ENCODE measurements around the gene CYFIP1. TPM values are rescaled to one million over a fixed set of nuclear protein-coding genes. Genes with fewer than 3 reads are reported as not detected.

CYFIP1 gene
- total and polyA plus RNA-seq, 7 donors: 9.1 to 43.0 (median 23.3) TPM

GRCh38 chr15:22885120-22885519 lies 95.0 kb downstream of the CYFIP1 start:
- Histone ChIP-seq H3K4me1 (peaks cover 5% of the 10 kb centered on the region), H3K27me3 (ENCODE audit: insufficient read depth in 3 of 3, low read length in 2 of 3) (no peaks in the 10 kb centered on the region), H3K4me3 (no peak overlapping the region), H3K9me3 (no peaks in the 10 kb centered on the region), H3K36me3 (ENCODE audit: insufficient read depth in 1 of 2, low read depth in 1 of 2) (peaks cover 0 to 38% of the 10 kb centered on the region in 2 donors), H3K27ac (no peak overlapping the region)
- intact Hi-C loops (cut with DNase I): no loop called here
- ATAC-seq: no peak
- TF ChIP-seq CTCF (IDR thresholded peaks at IDR 0.05): no peak
- DNase-seq: no peak
- 96 to 97% (median 97%) methylated on average over 6 of the region's 6 CpGs for WGBS, 3 donors

- ATAC-seq: no peak
- no peaks in the 10 kb centered on the region for H3K27me3 ChIP-seq (ENCODE audit: insufficient read depth in 3 of 3, low read length in 2 of 3)
- 38 to 77% (median 50%) methylated on average over 1 of the region's 1 CpG for WGBS, 3 donors
- H3K27ac ChIP-seq: no peak overlapping the region
- intact Hi-C loops (cut with DNase I): no loop called here
- H3K4me1 ChIP-seq: peaks cover 5% of the 10 kb centered on the region
- H3K36me3 ChIP-seq (ENCODE audit: insufficient read depth in 1 of 2, low read depth in 1 of 2): peaks cover 0 to 40% of the 10 kb centered on the region in 2 donors
- DNase-seq: no peak
- TF ChIP-seq CTCF (IDR thresholded peaks at IDR 0.05): no peak
- no peaks in the 10 kb centered on the region for H3K9me3 ChIP-seq
- no peak overlapping the region for H3K4me3 ChIP-seq
These were observed 95.8 kb downstream of the CYFIP1 start for GRCh38 chr15:22884344-22884743.

- Histone ChIP-seq H3K27me3 (ENCODE audit: insufficient read depth in 3 of 3, low read length in 2 of 3) (no peaks in the 10 kb centered on the region), H3K27ac (no peak overlapping the region), H3K36me3 (ENCODE audit: insufficient read depth in 1 of 2, low read depth in 1 of 2) (peaks cover 0 to 40% of the 10 kb centered on the region in 2 donors), H3K4me3 (no peak overlapping the region), H3K4me1 (peaks cover 5% of the 10 kb centered on the region), H3K9me3 (no peaks in the 10 kb centered on the region)
- TF ChIP-seq CTCF (IDR thresholded peaks at IDR 0.05): no peak
- ATAC-seq: no peak
- DNase-seq: no peak
- intact Hi-C loops (cut with DNase I): no loop called here
- 94 to 97% (median 96%) methylated on average over 13 of the region's 13 CpGs for WGBS, 3 donors
These were observed 97.0 kb downstream of the CYFIP1 start for GRCh38 chr15:22883196-22883595.

GRCh38 chr15:22881739-22882440 lies 98.3 kb downstream of the CYFIP1 start:
- DNase-seq (no peak), ATAC-seq (no peak)
- TF ChIP-seq CTCF (IDR thresholded peaks at IDR 0.05): no peak
- H3K9me3 ChIP-seq: no peaks in the 10 kb centered on the region
- H3K27ac ChIP-seq: no peak overlapping the region
- no peaks in the 10 kb centered on the region for H3K4me1 ChIP-seq
- H3K27me3 ChIP-seq (ENCODE audit: insufficient read depth in 3 of 3, low read length in 2 of 3): no peaks in the 10 kb centered on the region
- H3K4me3 ChIP-seq: no peak overlapping the region
- intact Hi-C loops (cut with DNase I): no loop called here
- peaks cover 0 to 43% of the 10 kb centered on the region in 2 donors for H3K36me3 ChIP-seq (ENCODE audit: insufficient read depth in 1 of 2, low read depth in 1 of 2)
- 93 to 95% (median 95%) methylated on average over 25 of the region's 25 CpGs for WGBS, 3 donors
